Naive thymus-derived CD8-positive, alpha-beta T cell (primary cell): ENCODE measurements around the gene TRIP10. TPM values are rescaled to one million over a fixed set of nuclear protein-coding genes. Genes with fewer than 3 reads are reported as not detected.
A peak's percentile ranks its signal among the peaks of the same experiment; 100 is the strongest.
"Not testable (repeated sequence)": the region's sequence is repeated elsewhere in the genome, so short reads cannot be mapped to it uniquely, and the experiment has no call there.

Experiments used
- ATAC-seq, 2 donors: fragments of 150-1000 bp; cut with Tn5 transposase in 1 of 2; sonication (Bioruptor Pico), chemical (Tn5 transposase) in 1 of 2; 1 replicate in 1 of 2; 2 replicates in 1 of 2; pipeline ENCODE4 v1.10.0; 2021; ENCODE audit warnings: mild to moderate bottlenecking in 2 of 2, moderate library complexity in 2 of 2
- POLR2A ChIA-PET: fragments of 350-600 bp; sonication (Branson Sonifier 250); formaldehyde crosslinking; loops from one replicate; lab custom pipeline; 2021; ENCODE audit warnings: antibody characterized with exemption; lab: Charles Lee
- DNase-seq, 10 donors: peaks; one replicate each; pipeline versions ENCODE4 v3.0.0 to v3.0.0-alpha.2; 2020 to 2022
- H3K27ac Mint-ChIP-seq, 10 donors: one replicate each; pipeline ENCODE4 v1.8.0; 2020 to 2022; ENCODE audit warnings: mild to moderate bottlenecking in 10 of 10, mixed read lengths in 10 of 10, moderate library complexity in 4 of 10, inconsistent platforms in 1 of 10
- H3K27me3 Mint-ChIP-seq, 5 donors: one replicate each; pipeline ENCODE4 v1.8.0; 2021 to 2022; ENCODE audit warnings: mixed read lengths in 5 of 5
- H3K36me3 Mint-ChIP-seq, 3 donors: one replicate each; pipeline ENCODE4 v1.8.0; 2020 to 2022; ENCODE audit warnings: mixed read lengths in 3 of 3, mild to moderate bottlenecking in 2 of 3, inconsistent platforms in 1 of 3
- H3K4me1 Mint-ChIP-seq, 4 donors: one replicate each; pipeline ENCODE4 v1.8.0; 2021 to 2022; ENCODE audit warnings: mixed read lengths in 4 of 4
- H3K4me3 Mint-ChIP-seq, 10 donors: one replicate each; pipeline ENCODE4 v1.8.0; 2020 to 2022; ENCODE audit warnings: mild to moderate bottlenecking in 10 of 10, mixed read lengths in 10 of 10, moderate library complexity in 6 of 10, inconsistent platforms in 1 of 10
- H3K9me3 Mint-ChIP-seq, 9 donors: one replicate each; pipeline ENCODE4 v1.8.0; 2020 to 2022; ENCODE audit warnings: mixed read lengths in 9 of 9, mild to moderate bottlenecking in 3 of 9, inconsistent platforms in 1 of 9, moderate library complexity in 1 of 9
- polyA plus RNA-seq, 3 donors: library from polyadenylated mRNA; unstranded; fragments of 300-500 nt; fragmentation: Illumina TruSeq; gene quantifications; one replicate each; pipeline ENCODE4 v1.2.3, GENCODE V29; 2021
- total RNA-seq, 8 experiments: library from RNA in 2 of 8; stranded (reverse) in 2 of 8; gene quantifications; one replicate each; pipeline ENCODE4 v1.2.3 and lab custom pipeline; 2021 to 2026

The TRIP10 gene
- total and polyA plus RNA-seq, 5 experiments from 2014 or later = 0.64 to 5.3 (median 1.0) TPM

GRCh38 chr19:6769006-6769619 lies 29.6 kb downstream of the TRIP10 start:
- Mint-ChIP-seq H3K27ac (peak overlapping the region; percentile 3 to 99 (median 96)), H3K4me3 (peak overlapping the region in 1 of 10 donors; percentile 6), H3K4me1 (peaks cover 30 to 60% (median 47%) of the 10 kb centered on the region in 4 donors), H3K36me3 (peaks cover 0 to 3% (median 1%) of the 10 kb centered on the region in 3 donors), H3K9me3 (no peaks in the 10 kb centered on the region), H3K27me3 (no peaks in the 10 kb centered on the region)
- ATAC-seq (no peak), DNase-seq (peak in 1 of 10 donors; percentile 16)
- POLR2A ChIA-PET = interaction anchor here (0.6 to 5.0 kb wide), 3 partner anchors 31 to 121 kb away, joined by 6 to 54 read pairs (median 13); partner anchors contain the start of gene GPR108

- H3K27me3 Mint-ChIP-seq, H3K9me3 Mint-ChIP-seq, DNase-seq, ATAC-seq: not testable (repeated sequence)
- POLR2A ChIA-PET = interaction anchor here (0.6 to 6.6 kb wide), 11 partner anchors 11 to 1132 kb away, joined by 3 to 109 read pairs (median 7); partner anchors contain the start of genes GPR108, MAP2K7 and TRIP10
- peak overlapping the region; percentile 44 to 97 (median 92) for H3K4me3 Mint-ChIP-seq
- H3K4me1 Mint-ChIP-seq = peaks cover 36 to 58% (median 54%) of the 10 kb centered on the region in 4 donors
- peak overlapping the region; percentile 87 to 97 (median 92) for H3K27ac Mint-ChIP-seq
- peaks cover 6 to 19% (median 10%) of the 10 kb centered on the region in 3 donors for H3K36me3 Mint-ChIP-seq
Measured at GRCh38 chr19:6771648-6772027, 32.2 kb downstream of the TRIP10 start.

- POLR2A ChIA-PET = interaction anchor here (0.6 to 6.6 kb wide), 18 partner anchors 9 to 400 kb away, joined by 3 to 109 read pairs (median 4); partner anchors contain the start of genes ALKBH7, GPR108 and TRIP10
- Mint-ChIP-seq H3K27me3 (no peaks in the 10 kb centered on the region), H3K9me3 (peaks cover 0 to 10% (median 0%) of the 10 kb centered on the region in 9 donors), H3K36me3 (peaks cover 10 to 25% (median 13%) of the 10 kb centered on the region in 3 donors), H3K27ac (peak within 1 kb of the TSS; percentile 87 to 97 (median 92)), H3K4me3 (peak within 1 kb of the TSS; percentile 92 to 98 (median 94)), H3K4me1 (peaks cover 39 to 59% (median 56%) of the 10 kb centered on the region in 4 donors)
- DNase-seq = peak; percentile 65 to 92 (median 78)
- ATAC-seq = peak; percentile 60 to 63
Measured at GRCh38 chr19:6772028-6772865, 32.8 kb downstream of the TRIP10 start, which contains the start of gene VAV1. Gene VAV1 (plus strand): TSS chr19:6772708. CDS start chr19:6772808, 100 bp downstream.

GRCh38 chr19:6772866-6773322 lies 33.4 kb downstream of the TRIP10 start:
- Mint-ChIP-seq H3K27me3 (no peaks in the 10 kb centered on the region), H3K9me3 (peaks cover 0 to 10% (median 0%) of the 10 kb centered on the region in 9 donors), H3K36me3 (peaks cover 11 to 32% (median 16%) of the 10 kb centered on the region in 3 donors), H3K4me3 (peak overlapping the region; percentile 92 to 98 (median 94)), H3K4me1 (peaks cover 41 to 63% (median 57%) of the 10 kb centered on the region in 4 donors), H3K27ac (peak overlapping the region; percentile 87 to 97 (median 92))
- POLR2A ChIA-PET = interaction anchor here (0.5 to 6.6 kb wide), 18 partner anchors 8 to 400 kb away, joined by 3 to 109 read pairs (median 4); partner anchors contain the start of genes ALKBH7, GPR108 and TRIP10
- no peak for DNase-seq
- no peak for ATAC-seq

GRCh38 chr19:6773323-6773931 lies 33.9 kb downstream of the TRIP10 start:
- peak; percentile 20 to 72 (median 42) for DNase-seq
- H3K27me3 Mint-ChIP-seq = no peaks in the 10 kb centered on the region
- H3K4me1 Mint-ChIP-seq = peaks cover 40 to 63% (median 57%) of the 10 kb centered on the region in 4 donors
- H3K27ac Mint-ChIP-seq = peak overlapping the region; percentile 87 to 97 (median 92)
- peaks cover 0 to 10% (median 0%) of the 10 kb centered on the region in 9 donors for H3K9me3 Mint-ChIP-seq
- peaks cover 11 to 37% (median 16%) of the 10 kb centered on the region in 3 donors for H3K36me3 Mint-ChIP-seq
- H3K4me3 Mint-ChIP-seq = peak overlapping the region; percentile 92 to 98 (median 94)
- POLR2A ChIA-PET = interaction anchor here (0.5 to 6.6 kb wide), 11 partner anchors 13 to 300 kb away, joined by 3 to 109 read pairs (median 5); partner anchors contain the start of genes GPR108 and TRIP10
- ATAC-seq = peak; percentile 31 to 49

- Mint-ChIP-seq H3K27ac (peak overlapping the region; percentile 60 to 89 (median 87)), H3K9me3 (peaks cover 0 to 10% (median 0%) of the 10 kb centered on the region in 9 donors), H3K27me3 (no peaks in the 10 kb centered on the region), H3K4me3 (peak overlapping the region; percentile 46 to 98 (median 76)), H3K36me3 (peaks cover 11 to 43% (median 16%) of the 10 kb centered on the region in 3 donors), H3K4me1 (peaks cover 43 to 67% (median 63%) of the 10 kb centered on the region in 4 donors)
- POLR2A ChIA-PET = interaction anchor here (0.7 to 6.6 kb wide), 6 partner anchors 9 to 1088 kb away, joined by 3 to 109 read pairs (median 3); partner anchors contain the start of gene TNFSF14
- DNase-seq (no peak), ATAC-seq (no peak)
Measured at GRCh38 chr19:6774821-6775707, 35.6 kb downstream of the TRIP10 start.

GRCh38 chr19:6776045-6776444 lies 36.6 kb downstream of the TRIP10 start:
- peaks cover 11 to 52% (median 16%) of the 10 kb centered on the region in 3 donors for H3K36me3 Mint-ChIP-seq
- DNase-seq, H3K9me3 Mint-ChIP-seq, H3K27me3 Mint-ChIP-seq, ATAC-seq: not testable (repeated sequence)
- peak overlapping the region in 8 of 10 donors; percentile 80 to 89 (median 88) for H3K27ac Mint-ChIP-seq
- POLR2A ChIA-PET = interaction anchor here (6.6 kb wide), 1 partner anchor 26 kb away, joined by 109 read pairs; no protein-coding TSS in a partner anchor
- H3K4me1 Mint-ChIP-seq = peaks cover 43 to 73% (median 69%) of the 10 kb centered on the region in 4 donors
- peak overlapping the region in 9 of 10 donors; percentile 29 to 98 (median 62) for H3K4me3 Mint-ChIP-seq

- H3K36me3 Mint-ChIP-seq = peaks cover 11 to 62% (median 23%) of the 10 kb centered on the region in 3 donors
- H3K4me1 Mint-ChIP-seq = peaks cover 43 to 75% (median 70%) of the 10 kb centered on the region in 4 donors
- POLR2A ChIA-PET = no interaction called here
- ATAC-seq (no peak), DNase-seq (no peak)
- peak overlapping the region; percentile 47 to 94 (median 82) for H3K27ac Mint-ChIP-seq
- H3K9me3 Mint-ChIP-seq = peaks cover 0 to 10% (median 0%) of the 10 kb centered on the region in 9 donors
- H3K27me3 Mint-ChIP-seq = no peaks in the 10 kb centered on the region
- peak overlapping the region in 8 of 10 donors; percentile 2 to 72 (median 40) for H3K4me3 Mint-ChIP-seq
Measured at GRCh38 chr19:6776999-6777398, 37.5 kb downstream of the TRIP10 start.

- DNase-seq (no peak), ATAC-seq (no peak)
- peaks cover 39 to 71% (median 67%) of the 10 kb centered on the region in 4 donors for H3K4me1 Mint-ChIP-seq
- no peaks in the 10 kb centered on the region for H3K27me3 Mint-ChIP-seq
- H3K4me3 Mint-ChIP-seq = peak overlapping the region in 7 of 10 donors; percentile 32 to 72 (median 45)
- peaks cover 0 to 10% (median 0%) of the 10 kb centered on the region in 9 donors for H3K9me3 Mint-ChIP-seq
- POLR2A ChIA-PET = interaction anchor here (0.7 to 1.5 kb wide), 2 partner anchors 23 to 46 kb away, joined by 3 to 4 read pairs; no protein-coding TSS in a partner anchor
- H3K27ac Mint-ChIP-seq = peak overlapping the region; percentile 47 to 93 (median 82)
- H3K36me3 Mint-ChIP-seq = peaks cover 11 to 62% (median 23%) of the 10 kb centered on the region in 3 donors
Measured at GRCh38 chr19:6777434-6777833, 38.0 kb downstream of the TRIP10 start.

GRCh38 chr19:6778386-6778785 lies 38.9 kb downstream of the TRIP10 start:
- no peaks in the 10 kb centered on the region for H3K27me3 Mint-ChIP-seq
- H3K36me3 Mint-ChIP-seq = peaks cover 11 to 69% (median 23%) of the 10 kb centered on the region in 3 donors
- peak overlapping the region; percentile 71 to 93 (median 84) for H3K27ac Mint-ChIP-seq
- H3K9me3 Mint-ChIP-seq = peaks cover 0 to 10% (median 0%) of the 10 kb centered on the region in 9 donors
- ATAC-seq = no peak
- H3K4me3 Mint-ChIP-seq = peak overlapping the region in 8 of 10 donors; percentile 23 to 65 (median 44)
- peaks cover 37 to 78% (median 71%) of the 10 kb centered on the region in 4 donors for H3K4me1 Mint-ChIP-seq
- no peak for DNase-seq
- POLR2A ChIA-PET = interaction anchor here (0.7 to 1.5 kb wide), 2 partner anchors 10 to 22 kb away, joined by 3 to 4 read pairs; no protein-coding TSS in a partner anchor
